OCI-LY7 (cell line): ENCODE results near the gene PA2G4.

Experiments
- CTCF ChIP-seq: fragments of 200-600 bp; sonication (generic); conservative IDR thresholded peaks from 2 replicates; pipeline ENCODE4 v1.5.1; 2014; ENCODE audit warnings: mild to moderate bottlenecking, antibody characterized with exemption, low read length, moderate library complexity, mixed read lengths
- EZH2phosphoT487 ChIP-seq: fragments of 200-600 bp; sonication (generic); IDR thresholded peaks from 2 replicates; pipeline ENCODE4 v1.6.1; 2018; ENCODE audit warnings: low read depth, borderline replicate concordance, mild to moderate bottlenecking, mixed run types, antibody characterized with exemption, low read length, moderate library complexity, mixed read lengths

- TF ChIP-seq CTCF (peak; percentile 74), EZH2phosphoT487 (no peak)
These were observed 47.3 kb downstream of the PA2G4 start for GRCh38 chr12:56151672-56152131.
